IMR-90 (cell line): ENCODE measurements around the gene SLC5A3. TPM values are rescaled to one million over a fixed set of nuclear protein-coding genes. Genes with fewer than 3 reads are reported as not detected.

Experiments used
- ATAC-seq: fragments of 200-7000 bp; cut with Tn5 transposase; 2 replicates; pipeline ENCODE4 v1.9.1; 2020; ENCODE audit warnings: low read depth, mild to moderate bottlenecking, moderate library complexity
- BruUV-seq: library from RNA; stranded (reverse); fragments of 400-500 nt; replicated peaks from 2 replicates; lab custom pipeline; 2021; lab: Mats Ljungman, UMichigan
- CTCF ChIA-PET: fragments of 300-600 bp; formaldehyde crosslinking; extraction: SDS; loops from one replicate; lab custom pipeline; 2021; ENCODE audit warnings: antibody characterized with exemption; lab: Yijun Ruan, JAX
- POLR2A ChIA-PET: fragments of 300-600 bp; sonication (Branson Sonifier 250); formaldehyde crosslinking; loops from one replicate; lab custom pipeline; 2022; ENCODE audit warnings: antibody characterized with exemption; ENCODE audit not compliant: unreplicated experiment; lab: Charles Lee
- DNase-seq: peaks from one replicate; pipeline ENCODE4 v3.0.0; 2013
- H2AFZ ChIP-seq: replicated peaks from 2 replicates; pipeline ENCODE3; 2013; ENCODE audit warnings: low read length, mild to moderate bottlenecking; ENCODE audit not compliant: poor library complexity
- H2AK5ac ChIP-seq: 2 replicates; pipeline ENCODE4 v1.6.1; 2013; ENCODE audit warnings: low read depth, low read length, inconsistent platforms
- H2AK9ac ChIP-seq: replicated peaks from 2 replicates; pipeline ENCODE3; 2013; ENCODE audit warnings: mild to moderate bottlenecking, low read depth, low read length, moderate library complexity; ENCODE audit not compliant: poor library complexity
- H2BK120ac ChIP-seq: 2 replicates; pipeline ENCODE4 v1.6.1; 2013; ENCODE audit warnings: low read depth, low read length, inconsistent platforms
- H2BK15ac ChIP-seq: 3 replicates; pipeline ENCODE4 v1.6.1; 2013; ENCODE audit warnings: low read depth, low read length, inconsistent platforms
- H2BK20ac ChIP-seq: 2 replicates; pipeline ENCODE4 v1.6.1; 2013; ENCODE audit warnings: low read depth, mild to moderate bottlenecking, inconsistent platforms, low read length, moderate library complexity
- H2BK5ac ChIP-seq: 2 replicates; pipeline ENCODE4 v1.6.1; 2013; ENCODE audit warnings: mild to moderate bottlenecking, low read depth, low read length, inconsistent platforms; ENCODE audit not compliant: poor library complexity, severe bottlenecking
- H3K14ac ChIP-seq: replicated peaks from 2 replicates; pipeline ENCODE4 v1.6.1; 2013; ENCODE audit warnings: low read depth, low read length, inconsistent platforms
- H3K18ac ChIP-seq: 2 replicates; pipeline ENCODE4 v1.6.1; 2013; ENCODE audit warnings: low read depth, low read length, control low read depth
- H3K23ac ChIP-seq: 2 replicates; pipeline ENCODE4 v1.6.1; 2013; ENCODE audit warnings: low read depth, low read length, inconsistent platforms
- H3K27ac ChIP-seq: 2 replicates; pipeline ENCODE4 v1.5.1; 2013; ENCODE audit warnings: mild to moderate bottlenecking, control low read depth, low read length; ENCODE audit not compliant: insufficient read depth
- H3K27me3 ChIP-seq: 2 replicates; pipeline ENCODE4 v1.6.1; 2013; ENCODE audit warnings: low read length; ENCODE audit not compliant: control insufficient read depth, insufficient read depth
- H3K36me3 ChIP-seq: 2 replicates; pipeline ENCODE4 v1.6.1; 2013; ENCODE audit warnings: low read length, mixed read lengths; ENCODE audit not compliant: control insufficient read depth, insufficient read depth
- H3K4ac ChIP-seq: 2 replicates; pipeline ENCODE4 v1.6.1; 2013; ENCODE audit warnings: low read depth, low read length, inconsistent platforms
- H3K4me1 ChIP-seq: 2 replicates; pipeline ENCODE4 v1.6.1; 2013; ENCODE audit warnings: low read length, mixed read lengths; ENCODE audit not compliant: control insufficient read depth, insufficient read depth
- H3K4me2 ChIP-seq: 2 replicates; pipeline ENCODE4 v1.6.1; 2013; ENCODE audit warnings: low read depth, mild to moderate bottlenecking, control low read depth, low read length, moderate library complexity
- H3K4me3 ChIP-seq: 2 replicates; pipeline ENCODE4 v1.5.1; 2013; ENCODE audit warnings: low read depth, mild to moderate bottlenecking, control low read depth, low read length, moderate library complexity; ENCODE audit not compliant: insufficient read depth
- H3K56ac ChIP-seq: 2 replicates; pipeline ENCODE4 v1.6.1; 2013; ENCODE audit warnings: low read length, inconsistent platforms; ENCODE audit not compliant: insufficient read depth; ENCODE audit errors: extremely low read depth
- H3K79me1 ChIP-seq, 2 experiments: 2 replicates each; pipeline ENCODE4 v1.6.1; 2013; ENCODE audit warnings: low read length in 2 of 2, inconsistent platforms in 1 of 2, low read depth in 1 of 2
- H3K9ac ChIP-seq: 2 replicates; pipeline ENCODE4 v1.6.1; 2013; ENCODE audit warnings: low read depth, low read length, control low read depth
- H3K9me1 ChIP-seq: 2 replicates; pipeline ENCODE4 v1.6.1; 2013; ENCODE audit warnings: low read length, inconsistent platforms; ENCODE audit not compliant: insufficient read depth
- H3K9me3 ChIP-seq: 2 replicates; pipeline ENCODE4 v1.6.1; 2013; ENCODE audit warnings: low read length; ENCODE audit not compliant: control insufficient read depth, insufficient read depth
- H4K20me1 ChIP-seq: 2 replicates; pipeline ENCODE4 v1.6.1; 2013; ENCODE audit warnings: low read length, inconsistent platforms; ENCODE audit not compliant: insufficient read depth
- H4K5ac ChIP-seq: 2 replicates; pipeline ENCODE4 v1.6.1; 2013; ENCODE audit warnings: mild to moderate bottlenecking, low read depth, low read length, control low read depth
- H4K8ac ChIP-seq, 2 experiments: 2 replicates each; pipeline ENCODE4 v1.6.1; 2013; ENCODE audit warnings: low read depth in 2 of 2, low read length in 2 of 2, control low read depth in 1 of 2, inconsistent platforms in 1 of 2
- H4K91ac ChIP-seq: 2 replicates; pipeline ENCODE4 v1.6.1; 2013; ENCODE audit warnings: low read depth, low read length, inconsistent platforms; ENCODE audit not compliant: insufficient read depth
- ELK1 ChIP-seq: fragments of 150-350 bp; IDR thresholded peaks from 2 replicates; pipeline ENCODE4 v1.6.1; 2016; ENCODE audit warnings: low read depth, mild to moderate bottlenecking, low read length, moderate library complexity, borderline replicate concordance
- FOS ChIP-seq: fragments of 150-350 bp; IDR thresholded peaks from 2 replicates; pipeline ENCODE4 v1.6.1; 2016; ENCODE audit warnings: low read depth, low read length
- MXI1 ChIP-seq: IDR thresholded peaks from 2 replicates; pipeline ENCODE4 v1.6.1; 2012; ENCODE audit warnings: low read depth, mild to moderate bottlenecking, low read length, moderate library complexity, borderline replicate concordance
- NFE2L2 ChIP-seq: fragments of 150-350 bp; IDR thresholded peaks from 2 replicates; pipeline ENCODE4 v1.6.1; 2016; ENCODE audit warnings: low read depth, mild to moderate bottlenecking, low read length
- POLR2A ChIP-seq: IDR thresholded peaks from 2 replicates; pipeline ENCODE4 v1.6.1; 2012; ENCODE audit warnings: mild to moderate bottlenecking, low read depth, low read length
- RFX5 ChIP-seq: IDR thresholded peaks from 2 replicates; pipeline ENCODE4 v1.8.0; 2012; ENCODE audit warnings: low read depth, mild to moderate bottlenecking, low read length, moderate library complexity
- SMC3 ChIP-seq: fragments of 150-350 bp; IDR thresholded peaks from 2 replicates; pipeline ENCODE4 v1.6.1; 2016; ENCODE audit warnings: low read depth, mild to moderate bottlenecking, antibody characterized with exemption, low read length, moderate library complexity
- WGBS, 2 experiments: methylation state at CpG; one replicate each; pipeline versions ENCODE4 v1.1.5 to v1.1.7; 2013; ENCODE audit warnings: missing lambda C conversion rate in 2 of 2; ENCODE audit not compliant: insufficient read length in 1 of 2; ENCODE audit errors: extremely low coverage in 2 of 2; 5-methylcytosine and 5-hydroxymethylcytosine counted together
- dilution Hi-C: fragments of 300-500 bp; cut with HindIII; formaldehyde crosslinking; loops from one replicate; pipeline ENCODE4 v1.14.3; 2018; ENCODE audit warnings: low sequenced_read_pairs; ENCODE audit not compliant: unreplicated experiment
- in situ Hi-C: fragments of 300-500 bp; cut with MboI; formaldehyde crosslinking; loops from 3 replicates; pipeline ENCODE4 v1.14.3; 2019; ENCODE audit warnings: low sequenced_read_pairs, inconsistent platforms, mixed read lengths
- intact Hi-C: fragments of 100-400 bp; cut with micrococcal nuclease; formaldehyde crosslinking; loops from 2 replicates; pipeline ENCODE4 v1.10.0; 2022
- polyA plus RNA-seq, 3 experiments: library from polyadenylated mRNA; depleted of rRNA; stranded (reverse); fragments of >200 nt; gene quantifications; 2 replicates each; pipeline ENCODE4 v1.2.3, GENCODE V29; 2012; ENCODE audit warnings: low replicate concordance in 1 of 3
- total RNA-seq: library from RNA; depleted of rRNA; stranded (reverse); fragments of >200 nt; gene quantifications from 2 replicates; pipeline ENCODE4 v1.2.3, GENCODE V29; 2012
- TF ChIP-seq, protein P1 (sequence below): conservative IDR thresholded peaks from 2 replicates; pipeline ENCODE4 v1.5.1; 2012; ENCODE audit warnings: mild to moderate bottlenecking, low read depth, low read length, improper control_type of control experiment

SLC5A3 gene
- total and polyA plus RNA-seq, 2 of the 4 experiments (the other 2 are of a cell fraction): 1.8 to 9.9 TPM

GRCh38 chr21:34071683-34072082 is 1.7 kb upstream of the SLC5A3 start:
- Histone ChIP-seq H3K9me1 (no peaks in the 10 kb centered on the region), H4K20me1 (peaks cover 17% of the 10 kb centered on the region; the same call in 1 of the 2 replicates), H4K91ac (no peak overlapping the region), H2BK5ac (no peak overlapping the region), H2AK5ac (no peak overlapping the region), H3K4me2 (no peak overlapping the region), H3K14ac (no peak overlapping the region), H3K9me3 (no peaks in the 10 kb centered on the region), H3K56ac (no peak overlapping the region), H2BK15ac (no peak overlapping the region), H3K4me3 (no peak overlapping the region), H3K9ac (no peak overlapping the region), H4K8ac (no peak overlapping the region), H3K4me1 (peaks cover 3% of the 10 kb centered on the region; the same call in 1 of the 2 replicates), H2BK120ac (no peak overlapping the region), H3K27me3 (peaks cover 8% of the 10 kb centered on the region), H2AFZ (no peak overlapping the region), H3K23ac (no peak overlapping the region), H3K4ac (no peak overlapping the region), H3K18ac (no peak overlapping the region), H3K27ac (no peak overlapping the region), H4K5ac (no peak overlapping the region), H2AK9ac (no peak overlapping the region), H3K36me3 (no peaks in the 10 kb centered on the region), H3K79me1 (peaks cover 15 to 22% of the 10 kb centered on the region in 2 experiments; a peak in 3 of 4 replicates), H2BK20ac (no peak overlapping the region)
- 83% methylated on average over 2 of the region's 9 CpGs; no CpG with 5 or more reads in 1 of the 2 experiments for WGBS, 2 experiments
- no TSS peak for BruUV-seq
- intact Hi-C loops (loop anchor here (5.0 kb wide), 1 partner anchor 131 kb away; no protein-coding TSS in a partner anchor), in situ Hi-C loops (no loop called here), dilution Hi-C loops (no loop called here)
- CTCF ChIA-PET: no interaction called here
- no peak for ATAC-seq
- no peak for DNase-seq
- POLR2A ChIA-PET: no interaction called here
- no peak for TF ChIP-seq SMC3
- TF ChIP-seq MXI1: no peak
- TF ChIP-seq ELK1: no peak
- TF ChIP-seq NFE2L2: no peak
- TF ChIP-seq FOS: no peak
- no peak for TF ChIP-seq RFX5
- TF ChIP-seq, protein P1, sequence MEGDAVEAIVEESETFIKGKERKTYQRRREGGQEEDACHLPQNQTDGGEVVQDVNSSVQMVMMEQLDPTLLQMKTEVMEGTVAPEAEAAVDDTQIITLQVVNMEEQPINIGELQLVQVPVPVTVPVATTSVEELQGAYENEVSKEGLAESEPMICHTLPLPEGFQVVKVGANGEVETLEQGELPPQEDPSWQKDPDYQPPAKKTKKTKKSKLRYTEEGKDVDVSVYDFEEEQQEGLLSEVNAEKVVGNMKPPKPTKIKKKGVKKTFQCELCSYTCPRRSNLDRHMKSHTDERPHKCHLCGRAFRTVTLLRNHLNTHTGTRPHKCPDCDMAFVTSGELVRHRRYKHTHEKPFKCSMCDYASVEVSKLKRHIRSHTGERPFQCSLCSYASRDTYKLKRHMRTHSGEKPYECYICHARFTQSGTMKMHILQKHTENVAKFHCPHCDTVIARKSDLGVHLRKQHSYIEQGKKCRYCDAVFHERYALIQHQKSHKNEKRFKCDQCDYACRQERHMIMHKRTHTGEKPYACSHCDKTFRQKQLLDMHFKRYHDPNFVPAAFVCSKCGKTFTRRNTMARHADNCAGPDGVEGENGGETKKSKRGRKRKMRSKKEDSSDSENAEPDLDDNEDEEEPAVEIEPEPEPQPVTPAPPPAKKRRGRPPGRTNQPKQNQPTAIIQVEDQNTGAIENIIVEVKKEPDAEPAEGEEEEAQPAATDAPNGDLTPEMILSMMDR: no peak
- no peak for TF ChIP-seq POLR2A
